OCI-LY1 (cell line): ENCODE data around the gene TEAD1.

ENCODE experiments used
- EZH2 ChIP-seq: fragments of 200-600 bp; sonication (generic), shearing (Covaris generic); IDR thresholded peaks from 2 replicates; pipeline ENCODE4 v1.8.0; 2017; ENCODE audit warnings: borderline replicate concordance, mixed run types, mild to moderate bottlenecking, antibody characterized with exemption, low read length, moderate library complexity, mixed read lengths
- TF ChIP-seq, protein P1 (sequence below): fragments of 200-600 bp; sonication (generic), shearing (Covaris generic); IDR thresholded peaks from 2 replicates; pipeline ENCODE4 v1.5.1; 2017; ENCODE audit warnings: mild to moderate bottlenecking, antibody characterized with exemption, low read length, moderate library complexity, mixed read lengths

DNA sequence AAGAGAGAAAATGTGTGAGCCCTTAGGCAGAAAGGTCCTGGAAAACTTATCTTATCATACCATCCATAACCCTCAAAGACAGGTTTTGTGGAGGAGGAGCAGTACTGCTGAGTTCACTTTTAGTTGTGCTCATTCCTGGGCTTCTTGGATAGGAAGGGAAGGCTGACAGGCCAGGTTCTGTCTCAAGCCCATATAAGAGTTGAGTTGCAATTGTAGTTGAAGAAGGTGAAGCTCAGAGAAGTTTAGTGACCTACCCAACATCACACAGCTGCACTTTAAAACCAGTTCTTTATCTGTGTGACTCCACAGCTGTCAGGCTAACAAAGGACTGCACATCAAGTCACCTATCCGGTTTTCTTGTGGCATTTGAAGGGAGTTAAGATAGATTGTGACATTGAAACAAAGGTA is 13.0 kb downstream of the TEAD1 start:
- TF ChIP-seq EZH2, result no peak
- TF ChIP-seq, protein P1, sequence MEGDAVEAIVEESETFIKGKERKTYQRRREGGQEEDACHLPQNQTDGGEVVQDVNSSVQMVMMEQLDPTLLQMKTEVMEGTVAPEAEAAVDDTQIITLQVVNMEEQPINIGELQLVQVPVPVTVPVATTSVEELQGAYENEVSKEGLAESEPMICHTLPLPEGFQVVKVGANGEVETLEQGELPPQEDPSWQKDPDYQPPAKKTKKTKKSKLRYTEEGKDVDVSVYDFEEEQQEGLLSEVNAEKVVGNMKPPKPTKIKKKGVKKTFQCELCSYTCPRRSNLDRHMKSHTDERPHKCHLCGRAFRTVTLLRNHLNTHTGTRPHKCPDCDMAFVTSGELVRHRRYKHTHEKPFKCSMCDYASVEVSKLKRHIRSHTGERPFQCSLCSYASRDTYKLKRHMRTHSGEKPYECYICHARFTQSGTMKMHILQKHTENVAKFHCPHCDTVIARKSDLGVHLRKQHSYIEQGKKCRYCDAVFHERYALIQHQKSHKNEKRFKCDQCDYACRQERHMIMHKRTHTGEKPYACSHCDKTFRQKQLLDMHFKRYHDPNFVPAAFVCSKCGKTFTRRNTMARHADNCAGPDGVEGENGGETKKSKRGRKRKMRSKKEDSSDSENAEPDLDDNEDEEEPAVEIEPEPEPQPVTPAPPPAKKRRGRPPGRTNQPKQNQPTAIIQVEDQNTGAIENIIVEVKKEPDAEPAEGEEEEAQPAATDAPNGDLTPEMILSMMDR, result no peak
